ENCODE data around the gene ELAC1.
"Not testable (repeated sequence)": the region's sequence is repeated elsewhere in the genome, so short reads cannot be mapped to it uniquely, and the experiment has no call there.

The ELAC1 gene

GRCh38 chr18:50973367-50974126 lies 5.7 kb downstream of the ELAC1 start:
- DNase-seq, result no peak

- DNase-seq, result no peak
These were observed 9.4 kb downstream of the ELAC1 start for GRCh38 chr18:50977037-50977760.

GRCh38 chr18:50981381-50981780 lies 13.5 kb downstream of the ELAC1 start:
- no peak for DNase-seq

GRCh38 chr18:50982086-50982801 lies 14.4 kb downstream of the ELAC1 start:
- no peak for DNase-seq

GRCh38 chr18:50982802-50983179 lies 15.0 kb downstream of the ELAC1 start:
- DNase-seq, result no peak

- DNase-seq, result no peak
These were observed 18.7 kb downstream of the ELAC1 start for GRCh38 chr18:50986360-50987087.

- DNase-seq, result no peak
These were observed 19.4 kb downstream of the ELAC1 start for GRCh38 chr18:50987261-50987660.

GRCh38 chr18:50989711-50990110 lies 21.9 kb downstream of the ELAC1 start:
- DNase-seq, result no peak

- DNase-seq, result no peak
These were observed 24.5 kb downstream of the ELAC1 start for GRCh38 chr18:50992351-50992762.

GRCh38 chr18:50994031-50994430 lies 26.2 kb downstream of the ELAC1 start:
- no peak for DNase-seq

- not testable (repeated sequence) for DNase-seq
These were observed 35.3 kb downstream of the ELAC1 start for GRCh38 chr18:51003174-51003573.

GRCh38 chr18:51006061-51006818 lies 38.4 kb downstream of the ELAC1 start:
- no peak for DNase-seq

- no peak for DNase-seq
These were observed 39.3 kb downstream of the ELAC1 start for GRCh38 chr18:51006948-51007789.

- DNase-seq, result no peak
These were observed 39.9 kb downstream of the ELAC1 start for GRCh38 chr18:51007790-51008139.

GRCh38 chr18:51009072-51009471 lies 41.2 kb downstream of the ELAC1 start:
- no peak for DNase-seq

- DNase-seq, result no peak
These were observed 42.4 kb downstream of the ELAC1 start for GRCh38 chr18:51010218-51010617.

GRCh38 chr18:51011709-51012108 lies 43.9 kb downstream of the ELAC1 start:
- no peak for DNase-seq

- DNase-seq, result no peak
These were observed 44.6 kb downstream of the ELAC1 start for GRCh38 chr18:51012441-51012840.

GRCh38 chr18:51013259-51013658 lies 45.4 kb downstream of the ELAC1 start:
- no peak for DNase-seq

GRCh38 chr18:51017140-51017879 lies 49.5 kb downstream of the ELAC1 start:
- DNase-seq, result no peak

- no peak for DNase-seq
These were observed 52.7 kb downstream of the ELAC1 start for GRCh38 chr18:51020536-51020935.

Data from NCI-H1048 (cell line).